Keratinocyte (primary cell): ENCODE measurements around the gene SBNO2. TPM values are rescaled to one million over a fixed set of nuclear protein-coding genes. Genes with fewer than 3 reads are reported as not detected.

ENCODE experiments used
- DNase-seq: peaks from one replicate; pipeline ENCODE4 v3.0.0-alpha.2; 2011; ENCODE audit warnings: low read depth, missing footprints, low spot score
- FAIRE-seq: peaks from 2 replicates; lab custom pipeline; 2011; peaks lifted over from hg19 to GRCh38; lab: Jason Lieb, UNC
- H2AFZ ChIP-seq: 2 replicates; pipeline ENCODE4 v1.6.0; 2012; ENCODE audit warnings: low read length, control low read depth, inconsistent platforms; ENCODE audit not compliant: control insufficient read depth
- H3K27ac ChIP-seq: 2 replicates; pipeline ENCODE4 v1.5.1; 2011; ENCODE audit warnings: low read length; ENCODE audit not compliant: control insufficient read depth, insufficient read depth
- H3K27me3 ChIP-seq: 3 replicates; pipeline ENCODE4 v1.6.0; 2011; ENCODE audit warnings: low read length; ENCODE audit not compliant: control insufficient read depth, insufficient read depth; ENCODE audit errors: extremely low read depth
- H3K36me3 ChIP-seq, 2 experiments: 2 replicates in 1 of 2; 3 replicates in 1 of 2; pipeline ENCODE4 v1.5.1; 2011; ENCODE audit warnings: low read length in 2 of 2, mild to moderate bottlenecking in 1 of 2; ENCODE audit not compliant: control insufficient read depth in 2 of 2, insufficient read depth in 2 of 2; ENCODE audit errors: extremely low read depth in 1 of 2
- H3K4me1 ChIP-seq: 3 replicates; pipeline ENCODE4 v1.5.1; 2011; ENCODE audit warnings: low read length; ENCODE audit not compliant: control insufficient read depth, insufficient read depth; ENCODE audit errors: extremely low read depth
- H3K4me2 ChIP-seq: 3 replicates; pipeline ENCODE4 v1.6.0; 2011; ENCODE audit warnings: low read depth, low read length; ENCODE audit not compliant: control insufficient read depth, insufficient read depth; ENCODE audit errors: extremely low read depth
- H3K4me3 ChIP-seq, 3 experiments: fragments of 200-600 bp in 1 of 3; sonication (generic) in 1 of 3; 2 replicates in 2 of 3; 3 replicates in 1 of 3; pipeline ENCODE4 v1.5.1; 2011 to 2016; ENCODE audit warnings: low read length in 3 of 3, mild to moderate bottlenecking in 3 of 3, control low read depth in 2 of 3, inconsistent platforms in 1 of 3, low read depth in 1 of 3, mixed read lengths in 1 of 3, mixed run types in 1 of 3, moderate library complexity in 1 of 3; ENCODE audit not compliant: control insufficient read depth in 2 of 3, insufficient read depth in 2 of 3; ENCODE audit errors: extremely low read depth in 1 of 3
- H3K79me2 ChIP-seq: 2 replicates; pipeline ENCODE4 v1.6.0; 2012; ENCODE audit warnings: low read length; ENCODE audit not compliant: control insufficient read depth, insufficient read depth
- H3K9ac ChIP-seq: 3 replicates; pipeline ENCODE4 v1.6.0; 2011; ENCODE audit warnings: low read length; ENCODE audit not compliant: control insufficient read depth, insufficient read depth; ENCODE audit errors: extremely low read depth
- H3K9me1 ChIP-seq: 3 replicates; pipeline ENCODE4 v1.6.0; 2011; ENCODE audit warnings: low read length; ENCODE audit not compliant: control insufficient read depth, insufficient read depth; ENCODE audit errors: extremely low read depth
- H3K9me3 ChIP-seq: 2 replicates; pipeline ENCODE4 v1.5.1; 2012; ENCODE audit warnings: low read depth, low read length; ENCODE audit not compliant: control insufficient read depth
- H4K20me1 ChIP-seq: 3 replicates; pipeline ENCODE4 v1.6.0; 2011; ENCODE audit warnings: low read length; ENCODE audit not compliant: control insufficient read depth, insufficient read depth; ENCODE audit errors: extremely low read depth
- CTCF ChIP-seq, 3 experiments: IDR thresholded peaks in 1 of 3; conservative IDR thresholded peaks in 1 of 3; optimal IDR thresholded peaks in 1 of 3; 2 replicates in 2 of 3; 3 replicates in 1 of 3; pipeline versions ENCODE3 to v1.5.1; 2011; ENCODE audit warnings: low read length in 3 of 3, mild to moderate bottlenecking in 3 of 3, moderate library complexity in 2 of 3, control low read depth in 1 of 3, inconsistent platforms in 1 of 3; ENCODE audit not compliant: insufficient read depth in 2 of 3; ENCODE audit errors: extremely low read depth in 1 of 3
- EZH2 ChIP-seq: IDR thresholded peaks from one replicate; pipeline ENCODE4 v1.6.1; 2012; ENCODE audit warnings: inconsistent platforms, mild to moderate bottlenecking, low read length, moderate library complexity
- dilution Hi-C: fragments of 300-500 bp; cut with MboI; formaldehyde crosslinking; loops from one replicate; pipeline ENCODE4 v1.7.0; 2020; ENCODE audit warnings: low sequenced_read_pairs; ENCODE audit not compliant: extremely low pct_ligation_motif_present
- polyA plus RNA-seq, 5 experiments: library from polyadenylated mRNA; depleted of rRNA in 3 of 5; stranded (reverse) in 3 of 5; stranded (forward) in 1 of 5; unstranded in 1 of 5; fragments of >200 nt; gene quantifications; 1 replicate in 1 of 5; 2 replicates in 3 of 5; 3 replicates in 1 of 5; pipeline versions ENCODE4 v1.2.1 to v1.2.3, GENCODE V29; 2011 to 2012; ENCODE audit warnings: missing spikeins in 2 of 5, low read depth in 1 of 5, low replicate concordance in 1 of 5

Gene SBNO2
- polyA plus RNA-seq, 1 donor (not counting 4 experiments of a cell fraction or from before 2014, with no cell fraction given) = 10.9 TPM

- Histone ChIP-seq H3K9me1 (no peaks in the 10 kb centered on the region), H3K4me1 (peaks cover 4% of the 10 kb centered on the region), H3K9ac (peak overlapping the region; percentile 73), H3K27me3 (no peaks in the 10 kb centered on the region), H3K27ac (peak overlapping the region; percentile 74), H3K4me3 (peak overlapping the region; percentile 34 to 71 (median 52)), H3K79me2 (no peaks in the 10 kb centered on the region), H4K20me1 (no peaks in the 10 kb centered on the region), H3K4me2 (peak overlapping the region; percentile 77), H3K36me3 (peaks cover 4 to 7% of the 10 kb centered on the region in 2 experiments), H3K9me3 (no peaks in the 10 kb centered on the region), H2AFZ (peak overlapping the region; percentile 92)
- dilution Hi-C loops = no loop called here
- DNase-seq (peak; percentile 89), FAIRE-seq (peak; percentile 85)
- TF ChIP-seq EZH2 = no peak
- no peak for TF ChIP-seq CTCF (optimal IDR thresholded peaks at IDR 0.05 in 1 of 3, IDR thresholded peaks at IDR 0.05 in 1 of 3, conservative IDR thresholded peaks at IDR 0.05 in 1 of 3; ENCODE audit: extremely low read depth in 1 of 3, insufficient read depth in 2 of 3, low read length in 3 of 3)
These were observed 91.7 kb downstream of the SBNO2 start for GRCh38 chr19:1082165-1082927.

- dilution Hi-C loops = no loop called here
- TF ChIP-seq EZH2 = no peak
- FAIRE-seq (no peak), DNase-seq (no peak)
- H3K36me3 ChIP-seq = peaks cover 3 to 7% of the 10 kb centered on the region in 2 experiments
- H3K27ac ChIP-seq = peak overlapping the region; percentile 4
- no peak overlapping the region for H3K4me3 ChIP-seq
- no peaks in the 10 kb centered on the region for H3K79me2 ChIP-seq
- H3K4me2 ChIP-seq = peak overlapping the region; percentile 69
- H3K4me1 ChIP-seq = peaks cover 7% of the 10 kb centered on the region
- no peaks in the 10 kb centered on the region for H3K9me1 ChIP-seq
- no peaks in the 10 kb centered on the region for H4K20me1 ChIP-seq
- H3K27me3 ChIP-seq = no peaks in the 10 kb centered on the region
- no peaks in the 10 kb centered on the region for H3K9me3 ChIP-seq
- H3K9ac ChIP-seq = peak overlapping the region; percentile 50
- peak overlapping the region; percentile 63 for H2AFZ ChIP-seq
These were observed 92.5 kb downstream of the SBNO2 start for GRCh38 chr19:1081301-1082164.
